Neuronal stem cell (in vitro differentiated cells): ENCODE data around the gene FLT1.
A peak's percentile ranks its signal among the peaks of the same experiment; 100 is the strongest.

Experiments
- DNase-seq: peaks from one replicate; pipeline ENCODE4 v3.0.0-alpha.2; 2013; ENCODE audit warnings: low spot score
- H2AFZ ChIP-seq: one replicate; pipeline ENCODE4 v1.6.1; 2013; ENCODE audit warnings: mild to moderate bottlenecking, low read length, inconsistent platforms
- H2AK5ac ChIP-seq: 2 replicates; pipeline ENCODE4 v1.6.1; 2013; ENCODE audit warnings: low read depth, mild to moderate bottlenecking, inconsistent platforms, low read length, moderate library complexity, mixed read lengths
- H2BK120ac ChIP-seq: 2 replicates; pipeline ENCODE4 v1.6.1; 2013; ENCODE audit warnings: low read depth, mild to moderate bottlenecking, inconsistent platforms, low read length, moderate library complexity, mixed read lengths
- H2BK12ac ChIP-seq: one replicate; pipeline ENCODE4 v1.6.1; 2013; ENCODE audit warnings: low read length, inconsistent platforms
- H2BK15ac ChIP-seq: 2 replicates; pipeline ENCODE4 v1.6.1; 2013; ENCODE audit warnings: mild to moderate bottlenecking, low read length, inconsistent platforms, mixed read lengths
- H2BK5ac ChIP-seq: one replicate; pipeline ENCODE4 v1.6.1; 2013; ENCODE audit warnings: inconsistent platforms, mild to moderate bottlenecking, low read length, moderate library complexity
- H3K14ac ChIP-seq: one replicate; pipeline ENCODE4 v1.6.1; 2013; ENCODE audit warnings: low read length, inconsistent platforms
- H3K18ac ChIP-seq: 2 replicates; pipeline ENCODE4 v1.6.1; 2013; ENCODE audit warnings: low read length, inconsistent platforms
- H3K23ac ChIP-seq: 2 replicates; pipeline ENCODE4 v1.6.1; 2013; ENCODE audit warnings: low read depth, mild to moderate bottlenecking, mixed read lengths, low read length, inconsistent platforms; ENCODE audit not compliant: poor library complexity
- H3K27ac ChIP-seq: replicated peaks from 3 replicates; pipeline ENCODE4 v1.5.1; 2013; ENCODE audit warnings: low read length, inconsistent platforms
- H3K27me3 ChIP-seq, 3 experiments: 2 replicates each; pipeline ENCODE4 v1.6.1; 2013; ENCODE audit warnings: low read length in 3 of 3, mild to moderate bottlenecking in 2 of 3, inconsistent platforms in 1 of 3, low read depth in 1 of 3, mixed read lengths in 1 of 3, moderate library complexity in 1 of 3; ENCODE audit not compliant: control insufficient read depth in 3 of 3, insufficient read depth in 3 of 3
- H3K36me3 ChIP-seq, 2 donors: replicated peaks in 1 of 2; 2 replicates each; pipeline ENCODE4 v1.6.1; 2013; ENCODE audit warnings: low read length in 2 of 2; ENCODE audit not compliant: control insufficient read depth in 2 of 2, insufficient read depth in 2 of 2
- H3K4ac ChIP-seq: 2 replicates; pipeline ENCODE4 v1.6.1; 2013; ENCODE audit warnings: inconsistent platforms, mild to moderate bottlenecking, low read length, moderate library complexity
- H3K4me1 ChIP-seq, 2 donors: 1 replicate in 1 of 2; 2 replicates in 1 of 2; pipeline ENCODE4 v1.6.1; 2013; ENCODE audit warnings: low read length in 2 of 2, low read depth in 1 of 2; ENCODE audit not compliant: control insufficient read depth in 2 of 2, insufficient read depth in 1 of 2
- H3K4me2 ChIP-seq: one replicate; pipeline ENCODE4 v1.6.1; 2013; ENCODE audit warnings: mild to moderate bottlenecking, low read length, inconsistent platforms; ENCODE audit not compliant: insufficient read depth, poor library complexity, severe bottlenecking
- H3K4me3 ChIP-seq, 2 donors: 2 replicates each; pipeline ENCODE4 v1.5.1; 2013; ENCODE audit warnings: low read length in 2 of 2, mild to moderate bottlenecking in 2 of 2, inconsistent platforms in 1 of 2, moderate library complexity in 1 of 2
- H3K79me1 ChIP-seq: one replicate; pipeline ENCODE4 v1.6.1; 2013; ENCODE audit warnings: low read depth, mild to moderate bottlenecking, inconsistent platforms, low read length, moderate library complexity
- H3K9ac ChIP-seq: one replicate; pipeline ENCODE4 v1.6.1; 2013; ENCODE audit warnings: mild to moderate bottlenecking, low read depth, low read length, inconsistent platforms; ENCODE audit not compliant: poor library complexity
- H3K9me3 ChIP-seq, 2 donors: replicated peaks in 1 of 2; 2 replicates each; pipeline versions ENCODE3 to v1.6.1; 2013; ENCODE audit warnings: low read length in 2 of 2, mild to moderate bottlenecking in 2 of 2, inconsistent platforms in 1 of 2, low read depth in 1 of 2, mixed read lengths in 1 of 2, moderate library complexity in 1 of 2; ENCODE audit not compliant: control insufficient read depth in 2 of 2, insufficient read depth in 1 of 2
- H4K8ac ChIP-seq: one replicate; pipeline ENCODE4 v1.6.1; 2013; ENCODE audit warnings: low read depth, mild to moderate bottlenecking, inconsistent platforms, low read length, moderate library complexity
- H4K91ac ChIP-seq: one replicate; pipeline ENCODE4 v1.6.1; 2013; ENCODE audit warnings: low read length, low read depth, mild to moderate bottlenecking, inconsistent platforms; ENCODE audit not compliant: poor library complexity
- WGBS, 2 donors: extraction: QIAGEN DNeasy Blood & Tissue Kit; methylation state at CpG; one replicate each; pipeline ENCODE4 v1.1.7; 2013; ENCODE audit warnings: missing lambda C conversion rate in 2 of 2, mixed read lengths in 1 of 2; ENCODE audit not compliant: insufficient read length in 2 of 2, insufficient replicate concordance in 1 of 2; ENCODE audit errors: extremely low coverage in 2 of 2; 5-methylcytosine and 5-hydroxymethylcytosine counted together

Gene FLT1

DNA sequence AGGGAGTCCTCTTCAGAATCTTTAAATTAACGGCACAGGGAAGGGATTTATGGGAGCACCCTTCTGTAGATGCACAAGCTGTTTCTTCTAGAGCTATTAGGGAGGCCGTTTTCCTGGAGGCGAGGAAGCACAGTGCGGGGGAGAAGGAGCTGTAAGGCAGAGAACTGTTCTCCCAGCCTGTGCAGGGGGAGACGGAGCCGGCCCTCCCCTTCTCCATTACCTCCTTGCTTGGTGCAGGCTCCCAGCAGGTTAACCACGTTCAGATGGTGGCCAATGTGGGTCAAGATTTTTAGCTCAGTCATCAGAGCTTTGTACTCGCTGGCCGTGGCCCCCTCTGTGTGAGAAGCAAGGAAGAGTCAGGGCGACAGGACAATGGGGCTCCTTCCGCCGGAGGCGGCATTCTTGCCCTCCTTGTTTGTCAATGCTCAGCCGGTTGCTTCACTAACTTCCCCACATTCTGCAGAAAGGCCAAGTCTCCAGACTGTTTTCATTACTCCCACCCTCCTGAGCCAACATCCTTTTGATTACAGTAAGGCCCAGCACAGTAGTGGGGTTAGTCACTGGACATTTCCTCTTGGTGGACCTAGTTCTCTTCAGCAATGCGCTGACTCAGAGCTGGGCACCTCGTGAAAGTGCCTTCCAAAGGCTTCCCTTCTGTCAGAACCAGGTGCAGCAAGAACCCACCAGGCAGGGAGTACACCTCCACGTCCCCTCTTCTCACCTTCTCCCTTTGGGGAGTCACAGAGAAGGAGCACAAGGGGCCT lies 165.4 kb downstream of the FLT1 start:
- no CpG with 5 or more reads among the region's 17 CpGs for WGBS, 2 donors
- DNase-seq = no peak
- no peak overlapping the region for H3K27ac ChIP-seq

DNA sequence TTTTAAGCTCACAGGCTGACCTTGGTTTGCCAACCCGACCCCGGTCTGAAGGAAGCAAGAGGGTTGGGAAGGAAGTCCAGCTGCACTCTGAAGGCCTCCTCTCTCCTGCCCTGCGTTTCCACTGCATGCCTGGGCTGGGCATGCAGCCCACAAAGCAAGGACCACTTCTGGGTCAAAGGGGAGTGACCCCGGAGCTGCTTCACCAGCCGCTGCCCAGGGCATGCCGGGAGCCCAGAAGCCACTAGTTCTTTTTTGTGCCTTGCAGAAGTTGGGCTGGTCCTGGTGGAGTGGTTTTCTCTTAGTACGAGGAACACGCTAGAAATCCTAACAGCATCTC lies 166.7 kb downstream of the FLT1 start:
- Histone ChIP-seq H3K36me3 (no peaks in the 10 kb centered on the region), H2BK5ac (no peak overlapping the region), H3K4ac (no peak overlapping the region), H4K8ac (no peak overlapping the region), H3K4me2 (no peak overlapping the region), H2AK5ac (no peak overlapping the region), H3K18ac (no peak overlapping the region), H2BK15ac (no peak overlapping the region), H2BK12ac (no peak overlapping the region), H4K91ac (no peak overlapping the region), H3K27ac (no peak overlapping the region), H2BK120ac (no peak overlapping the region), H3K79me1 (no peaks in the 10 kb centered on the region), H3K23ac (no peak overlapping the region), H3K9me3 (no peaks in the 10 kb centered on the region), H3K9ac (no peak overlapping the region), H3K4me1 (peaks cover 0 to 1% of the 10 kb centered on the region in 2 donors), H3K4me3 (no peak overlapping the region), H3K27me3 (peaks cover 0 to 8% (median 0%) of the 10 kb centered on the region in 3 experiments), H3K14ac (no peak overlapping the region), H2AFZ (no peak overlapping the region)
- WGBS, 2 donors = no CpG with 5 or more reads among the region's 8 CpGs
- DNase-seq = no peak

More for the DNA sequence above, 165.4 kb downstream of the FLT1 start:
- no peak overlapping the region for H2BK5ac ChIP-seq
- H3K9ac ChIP-seq = no peak overlapping the region
- H3K14ac ChIP-seq = no peak overlapping the region
- H3K27me3 ChIP-seq = peaks cover 0 to 18% (median 0%) of the 10 kb centered on the region in 3 experiments
- H3K18ac ChIP-seq = no peak overlapping the region
- H2BK15ac ChIP-seq = no peak overlapping the region
- no peak overlapping the region for H4K91ac ChIP-seq
- no peak overlapping the region for H4K8ac ChIP-seq
- no peak overlapping the region for H3K4ac ChIP-seq
- H3K4me2 ChIP-seq = no peak overlapping the region
- no peak overlapping the region for H3K4me3 ChIP-seq
- H3K36me3 ChIP-seq = no peaks in the 10 kb centered on the region
- H3K9me3 ChIP-seq = no peaks in the 10 kb centered on the region
- H3K4me1 ChIP-seq = peaks cover 0 to 1% of the 10 kb centered on the region in 2 donors
- H2AK5ac ChIP-seq = no peak overlapping the region
- H2BK12ac ChIP-seq = no peak overlapping the region
- H3K79me1 ChIP-seq = no peaks in the 10 kb centered on the region
- H2BK120ac ChIP-seq = no peak overlapping the region
- H2AFZ ChIP-seq = peak overlapping the region; percentile 73
- no peak overlapping the region for H3K23ac ChIP-seq

- Histone ChIP-seq H3K4me3 (no peak overlapping the region), H3K9ac (no peak overlapping the region)
These were observed 167.3 kb downstream of the FLT1 start for GRCh38 chr13:28327373-28328270.

GRCh38 chr13:28326056-28326455 lies 168.9 kb downstream of the FLT1 start:
- Histone ChIP-seq H3K79me1 (no peaks in the 10 kb centered on the region), H3K36me3 (no peaks in the 10 kb centered on the region), H3K9ac (no peak overlapping the region), H4K91ac (no peak overlapping the region), H3K9me3 (no peaks in the 10 kb centered on the region), H2AK5ac (no peak overlapping the region), H3K4me2 (no peak overlapping the region), H2BK120ac (no peak overlapping the region), H3K23ac (no peak overlapping the region), H2BK5ac (no peak overlapping the region), H3K4me1 (peaks cover 0 to 1% of the 10 kb centered on the region in 2 donors), H3K4ac (no peak overlapping the region), H3K27me3 (peaks cover 0 to 13% (median 0%) of the 10 kb centered on the region in 3 experiments), H2BK12ac (no peak overlapping the region), H3K4me3 (no peak overlapping the region), H2BK15ac (no peak overlapping the region), H2AFZ (no peak overlapping the region), H3K18ac (no peak overlapping the region), H3K14ac (no peak overlapping the region), H3K27ac (no peak overlapping the region), H4K8ac (no peak overlapping the region)
- WGBS, 2 donors = no CpG with 5 or more reads among the region's 2 CpGs
- no peak for DNase-seq

More at GRCh38 chr13:28327373-28328270, 167.3 kb downstream of the FLT1 start:
- Histone ChIP-seq H3K4me2 (no peak overlapping the region), H3K23ac (no peak overlapping the region), H2BK15ac (no peak overlapping the region), H3K27ac (no peak overlapping the region), H4K8ac (no peak overlapping the region), H3K4ac (no peak overlapping the region), H4K91ac (no peak overlapping the region), H2AK5ac (no peak overlapping the region), H3K36me3 (no peaks in the 10 kb centered on the region), H2AFZ (no peak overlapping the region), H3K14ac (no peak overlapping the region), H3K9me3 (no peaks in the 10 kb centered on the region), H2BK12ac (no peak overlapping the region), H3K18ac (no peak overlapping the region), H3K79me1 (no peaks in the 10 kb centered on the region), H2BK5ac (no peak overlapping the region), H2BK120ac (no peak overlapping the region), H3K27me3 (peaks cover 0 to 8% (median 0%) of the 10 kb centered on the region in 3 experiments), H3K4me1 (peaks cover 0 to 1% of the 10 kb centered on the region in 2 donors)
- DNase-seq = no peak
- no CpG with 5 or more reads among the region's 14 CpGs for WGBS, 2 donors
